Glutamatergic neuron (in vitro differentiated cells): ENCODE data around the gene PTER. TPM values are rescaled to one million over a fixed set of nuclear protein-coding genes. Genes with fewer than 3 reads are reported as not detected.

Experiments
- DNase-seq: peaks from one replicate; pipeline ENCODE4 v3.0.0; 2022
- H3K27ac Mint-ChIP-seq: one replicate; pipeline ENCODE4 v1.8.0; 2020; ENCODE audit warnings: mild to moderate bottlenecking, mixed read lengths, inconsistent platforms; ENCODE audit not compliant: unreplicated experiment
- H3K27me3 Mint-ChIP-seq: one replicate; pipeline ENCODE4 v1.8.0; 2020; ENCODE audit warnings: mild to moderate bottlenecking, moderate library complexity, mixed read lengths, inconsistent platforms; ENCODE audit not compliant: unreplicated experiment
- H3K36me3 Mint-ChIP-seq: one replicate; pipeline ENCODE4 v1.8.0; 2020; ENCODE audit warnings: mild to moderate bottlenecking, mixed read lengths, inconsistent platforms; ENCODE audit not compliant: unreplicated experiment
- H3K4me1 Mint-ChIP-seq: one replicate; pipeline ENCODE4 v1.8.0; 2020; ENCODE audit warnings: mild to moderate bottlenecking, low read depth, mixed read lengths, inconsistent platforms; ENCODE audit not compliant: unreplicated experiment
- H3K4me3 Mint-ChIP-seq: one replicate; pipeline ENCODE4 v1.8.0; 2020; ENCODE audit warnings: mild to moderate bottlenecking, mixed read lengths, inconsistent platforms; ENCODE audit not compliant: unreplicated experiment
- H3K9me3 Mint-ChIP-seq: one replicate; pipeline ENCODE4 v1.8.0; 2020; ENCODE audit warnings: mild to moderate bottlenecking, moderate library complexity, mixed read lengths, inconsistent platforms; ENCODE audit not compliant: unreplicated experiment
- total RNA-seq: library from RNA; stranded (reverse); fragmentation: NEBNext Ultra II Directional; extraction: Animal tissue kit (Norgen Biotek cat#: 25700); gene quantifications from one replicate; pipeline ENCODE4 v1.2.1, GENCODE V29; 2021; ENCODE audit not compliant: unreplicated experiment
- TF ChIP-seq, protein P1 (sequence below): fragments of 200-600 bp; sonication (generic); IDR thresholded peaks from one replicate; pipeline ENCODE4 v1.5.0; 2021; ENCODE audit not compliant: partially characterized antibody, unreplicated experiment

PTER gene
- total RNA-seq, 1 donor from 2014 or later = 1.3 TPM

- DNase-seq = no peak
- TF ChIP-seq, protein P1, sequence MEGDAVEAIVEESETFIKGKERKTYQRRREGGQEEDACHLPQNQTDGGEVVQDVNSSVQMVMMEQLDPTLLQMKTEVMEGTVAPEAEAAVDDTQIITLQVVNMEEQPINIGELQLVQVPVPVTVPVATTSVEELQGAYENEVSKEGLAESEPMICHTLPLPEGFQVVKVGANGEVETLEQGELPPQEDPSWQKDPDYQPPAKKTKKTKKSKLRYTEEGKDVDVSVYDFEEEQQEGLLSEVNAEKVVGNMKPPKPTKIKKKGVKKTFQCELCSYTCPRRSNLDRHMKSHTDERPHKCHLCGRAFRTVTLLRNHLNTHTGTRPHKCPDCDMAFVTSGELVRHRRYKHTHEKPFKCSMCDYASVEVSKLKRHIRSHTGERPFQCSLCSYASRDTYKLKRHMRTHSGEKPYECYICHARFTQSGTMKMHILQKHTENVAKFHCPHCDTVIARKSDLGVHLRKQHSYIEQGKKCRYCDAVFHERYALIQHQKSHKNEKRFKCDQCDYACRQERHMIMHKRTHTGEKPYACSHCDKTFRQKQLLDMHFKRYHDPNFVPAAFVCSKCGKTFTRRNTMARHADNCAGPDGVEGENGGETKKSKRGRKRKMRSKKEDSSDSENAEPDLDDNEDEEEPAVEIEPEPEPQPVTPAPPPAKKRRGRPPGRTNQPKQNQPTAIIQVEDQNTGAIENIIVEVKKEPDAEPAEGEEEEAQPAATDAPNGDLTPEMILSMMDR = no peak
- H3K9me3 Mint-ChIP-seq = no peaks in the 10 kb centered on the region
These were observed 6.1 kb downstream of the PTER start for GRCh38 chr10:16442914-16443313.

GRCh38 chr10:16445770-16446469 is 9.1 kb downstream of the PTER start:
- Mint-ChIP-seq H3K27ac (no peak overlapping the region), H3K4me3 (no peak overlapping the region), H3K27me3 (no peaks in the 10 kb centered on the region), H3K36me3 (peaks cover 9% of the 10 kb centered on the region), H3K4me1 (peaks cover 6% of the 10 kb centered on the region), H3K9me3 (peaks cover 3% of the 10 kb centered on the region)
- DNase-seq = no peak
- TF ChIP-seq, protein P1 = no peak

More at GRCh38 chr10:16442914-16443313, 6.1 kb downstream of the PTER start:
- Mint-ChIP-seq H3K4me1 (peaks cover 6% of the 10 kb centered on the region), H3K4me3 (no peak overlapping the region), H3K36me3 (no peaks in the 10 kb centered on the region), H3K27me3 (no peaks in the 10 kb centered on the region), H3K27ac (no peak overlapping the region)

GRCh38 chr10:16449454-16449853 is 12.6 kb downstream of the PTER start:
- TF ChIP-seq, protein P1 = no peak
- Mint-ChIP-seq H3K4me1 (no peaks in the 10 kb centered on the region), H3K27ac (no peak overlapping the region), H3K36me3 (peaks cover 9% of the 10 kb centered on the region), H3K4me3 (no peak overlapping the region), H3K9me3 (peaks cover 3% of the 10 kb centered on the region), H3K27me3 (no peaks in the 10 kb centered on the region)
- DNase-seq = no peak

- Mint-ChIP-seq H3K27ac (no peak overlapping the region), H3K9me3 (no peaks in the 10 kb centered on the region), H3K27me3 (no peaks in the 10 kb centered on the region), H3K4me3 (no peak overlapping the region), H3K4me1 (peaks cover 2% of the 10 kb centered on the region), H3K36me3 (no peaks in the 10 kb centered on the region)
- TF ChIP-seq, protein P1 = no peak
- DNase-seq = no peak
These were observed 21.6 kb downstream of the PTER start for GRCh38 chr10:16458166-16458955.
